NCI-H1105 (cell line): ENCODE measurements around the gene KCTD8.

Experiments used
- DNase-seq: peaks from one replicate; lab custom pipeline; 2025; lab: John Stamatoyannopoulos, UW

Gene KCTD8

DNA sequence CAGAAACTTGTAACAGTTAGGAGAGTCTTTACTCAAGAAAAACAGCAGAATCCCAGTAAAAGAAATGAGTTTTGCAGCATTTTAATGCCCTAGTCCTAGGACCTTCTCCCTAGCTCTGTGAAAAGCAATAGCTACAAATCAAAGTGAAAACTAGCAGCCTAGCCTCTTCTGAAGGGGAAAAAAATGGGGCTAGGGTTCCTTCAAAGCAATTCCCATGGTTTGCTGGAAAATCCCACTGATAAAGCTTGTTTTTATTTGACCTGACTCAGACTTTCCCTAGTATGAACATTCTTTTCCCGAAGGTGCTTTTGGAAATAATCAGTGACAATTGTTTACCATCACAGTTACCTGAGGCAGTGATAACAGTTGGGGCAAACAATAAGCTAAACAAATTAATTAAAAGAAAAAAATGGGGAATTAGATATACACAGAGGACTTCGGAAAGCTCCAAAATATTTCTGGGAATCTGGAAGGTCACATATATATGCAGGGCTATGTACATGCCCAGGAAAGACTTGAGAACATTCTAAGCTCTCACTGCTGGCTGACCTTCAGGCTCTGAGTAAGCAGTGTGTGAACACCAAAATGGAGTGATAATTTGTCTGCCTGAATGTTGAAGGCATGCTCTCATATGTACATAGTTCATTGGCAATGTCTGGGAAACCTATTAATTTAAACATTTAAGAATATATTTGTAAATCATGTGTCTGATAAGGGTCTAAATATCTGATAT lies 285.9 kb downstream of the KCTD8 start:
- no peak for DNase-seq

DNA sequence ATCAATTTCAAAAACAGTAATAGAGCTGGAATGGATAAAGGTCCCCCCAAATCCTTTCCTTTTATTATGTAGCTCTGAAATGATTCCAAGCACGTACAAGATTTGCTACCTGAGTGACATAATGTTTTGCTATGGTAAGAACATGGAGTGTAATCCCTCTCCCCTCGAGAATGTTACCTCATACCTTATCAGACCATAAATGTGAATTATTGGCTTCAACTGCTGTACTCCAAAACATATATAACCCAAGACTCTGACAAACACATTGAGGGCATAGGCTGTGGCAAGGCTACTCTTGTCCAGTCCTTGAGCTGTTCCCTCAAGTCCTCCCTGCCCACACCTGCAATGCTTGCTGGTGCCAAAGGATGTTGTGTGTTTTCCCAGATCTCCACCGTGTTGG lies 286.9 kb downstream of the KCTD8 start:
- no peak for DNase-seq

DNA sequence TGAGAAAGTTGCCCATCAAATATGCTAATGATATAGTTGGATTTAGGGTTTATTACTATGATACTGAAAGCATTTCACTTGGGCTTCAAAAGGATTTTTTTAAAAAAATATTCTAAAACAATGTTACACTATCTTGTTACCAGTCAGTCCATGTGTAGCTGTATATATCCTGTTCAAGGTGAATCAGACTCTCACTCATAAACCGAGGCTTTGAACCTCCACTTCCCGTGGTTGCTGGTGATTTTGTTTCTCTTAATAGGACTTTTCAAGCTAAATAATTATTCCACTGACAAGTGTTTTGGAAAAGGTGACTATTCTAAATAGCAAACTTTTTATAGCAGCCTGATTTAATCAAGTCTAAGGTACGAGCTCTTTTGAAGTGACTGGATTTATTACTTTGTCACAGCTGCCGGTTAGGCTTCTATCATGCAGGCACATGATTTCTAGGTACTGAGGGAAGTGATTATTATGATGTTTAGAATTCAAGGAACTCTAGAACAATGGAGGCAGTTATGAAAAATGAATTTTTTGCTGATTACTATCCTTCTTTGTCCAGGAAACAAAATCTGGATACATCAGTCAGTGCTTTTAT lies 287.7 kb downstream of the KCTD8 start:
- no peak for DNase-seq

DNA sequence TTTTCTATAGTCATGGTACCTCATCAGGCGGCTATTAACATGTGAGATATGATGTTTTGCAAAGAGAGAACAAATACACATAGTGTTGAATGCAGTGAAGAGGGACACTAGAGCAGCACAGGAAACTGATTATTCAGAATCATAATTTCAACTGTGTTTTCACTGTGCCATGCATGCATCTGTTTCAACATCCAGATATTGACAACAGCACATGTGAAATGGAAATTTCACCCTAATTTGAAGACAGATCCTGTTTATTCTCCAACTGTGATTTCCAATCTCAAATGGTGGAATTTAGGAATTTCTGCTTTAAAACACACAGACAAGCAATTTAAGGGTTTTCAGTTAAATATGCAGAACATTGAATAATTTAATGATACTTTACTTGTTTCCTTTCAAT lies 288.6 kb downstream of the KCTD8 start:
- DNase-seq: no peak

DNA sequence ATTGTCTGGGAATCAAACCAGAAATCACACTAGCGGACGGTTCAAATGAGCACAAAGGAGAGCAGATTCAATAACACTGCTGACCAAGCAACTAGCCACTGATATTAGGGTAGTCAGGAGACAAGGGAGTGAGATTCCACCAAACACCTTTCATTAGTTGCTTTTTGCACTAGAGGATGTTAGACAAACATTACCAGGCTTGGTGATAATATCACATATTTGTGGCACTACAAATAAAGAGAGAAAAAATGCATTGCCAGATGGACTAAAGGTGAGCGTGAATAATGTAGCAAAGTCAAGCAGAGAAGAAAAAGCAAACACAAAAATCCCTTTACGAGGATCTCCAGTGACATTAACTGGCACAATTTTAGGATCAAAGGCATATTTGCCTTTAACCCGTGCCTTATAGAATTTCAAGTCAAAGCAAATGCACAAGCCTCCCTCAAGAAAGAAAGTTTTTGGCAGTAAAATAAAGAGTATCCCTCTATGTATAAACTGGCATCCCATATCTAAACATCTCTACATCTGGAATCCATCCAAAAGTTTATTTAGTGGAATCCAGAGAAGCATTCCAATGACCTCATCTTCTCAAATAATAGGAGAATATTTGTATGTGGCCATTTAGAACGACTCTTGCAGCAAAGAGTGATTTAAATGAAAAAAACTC lies 290.9 kb downstream of the KCTD8 start:
- DNase-seq: no peak

DNA sequence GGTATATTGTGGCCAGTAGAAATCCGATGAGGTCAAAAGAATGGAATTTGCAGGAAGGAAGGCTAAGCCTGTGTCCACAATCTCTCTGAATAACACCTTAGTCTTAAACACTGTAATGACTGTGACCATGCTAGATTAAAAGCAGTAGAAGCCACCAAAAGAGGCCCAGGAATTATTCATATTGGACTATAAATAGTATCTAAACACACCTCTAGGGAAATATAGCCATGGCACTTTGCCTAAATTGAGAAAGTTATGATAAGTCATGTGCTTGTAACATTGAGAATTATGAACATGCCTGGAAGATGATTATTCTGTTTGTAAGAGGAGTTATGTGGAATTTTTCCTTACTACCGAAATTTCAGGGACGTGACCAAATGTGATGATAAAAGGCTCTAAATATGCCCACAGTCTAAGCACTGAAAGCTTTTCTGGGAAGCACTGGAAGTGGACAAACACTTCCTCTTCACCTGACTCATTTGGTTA lies 298.5 kb downstream of the KCTD8 start:
- DNase-seq: no peak

DNA sequence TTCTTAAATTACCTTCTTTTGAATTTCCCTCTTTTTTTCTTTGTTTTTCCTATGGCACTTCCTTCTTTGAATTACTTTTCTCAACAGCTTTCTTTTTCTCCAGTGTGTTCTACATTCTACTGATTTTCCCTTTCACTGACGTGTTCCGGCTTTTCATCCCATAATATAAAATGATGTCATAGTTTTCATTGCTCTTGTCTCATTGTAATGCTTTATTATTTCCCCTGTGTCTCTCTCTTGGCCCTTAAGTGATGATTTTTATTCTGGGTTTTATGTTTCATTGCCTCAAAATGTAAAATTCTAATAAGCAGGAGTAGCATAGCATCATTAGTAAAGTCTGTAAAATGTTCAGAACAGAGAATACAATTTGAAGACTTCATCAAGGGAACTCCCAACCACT lies 299.3 kb downstream of the KCTD8 start:
- DNase-seq: no peak

DNA sequence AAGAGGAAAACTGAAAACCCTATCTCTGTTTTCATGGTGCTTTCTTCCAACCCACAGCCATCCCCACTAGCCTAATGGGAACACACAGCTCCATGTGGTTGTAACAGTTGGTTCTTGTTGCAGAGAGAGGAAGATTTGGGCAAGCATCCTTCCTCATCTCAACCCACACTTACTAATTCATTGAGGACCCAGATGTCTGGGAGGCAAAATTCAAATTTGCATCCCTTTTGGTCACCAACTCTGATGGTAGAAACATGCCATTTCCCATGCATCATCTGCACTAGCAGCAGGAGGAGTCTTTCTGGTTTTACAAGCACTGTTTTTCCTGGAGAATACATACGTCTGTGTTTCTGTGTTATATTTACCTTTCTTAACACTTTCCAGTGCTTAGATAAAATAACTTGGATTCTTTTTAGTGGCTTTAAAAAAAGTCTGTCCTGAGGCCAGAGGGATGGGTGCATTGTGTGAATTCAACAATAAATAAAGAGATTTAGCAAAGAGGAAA lies 301.0 kb downstream of the KCTD8 start:
- DNase-seq: no peak

DNA sequence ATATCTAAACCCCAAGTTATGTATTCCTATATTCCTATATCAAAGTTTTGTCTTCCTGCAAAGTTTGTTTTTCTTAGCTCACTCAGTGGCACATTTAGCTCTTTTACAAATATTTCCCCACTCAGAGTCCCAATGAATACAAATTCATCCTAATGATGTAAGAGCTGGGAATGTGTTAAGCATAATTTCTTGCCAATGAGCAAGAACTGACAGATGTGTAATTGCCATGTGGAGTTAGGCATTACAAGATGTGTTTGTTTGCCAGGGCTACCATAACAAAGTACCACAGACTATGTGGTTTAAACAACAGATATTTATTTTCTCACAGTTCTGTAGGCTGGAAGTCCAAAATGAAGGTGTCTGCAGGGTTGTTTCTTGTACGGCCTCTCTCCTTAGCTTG lies 302.1 kb downstream of the KCTD8 start:
- no peak for DNase-seq

DNA sequence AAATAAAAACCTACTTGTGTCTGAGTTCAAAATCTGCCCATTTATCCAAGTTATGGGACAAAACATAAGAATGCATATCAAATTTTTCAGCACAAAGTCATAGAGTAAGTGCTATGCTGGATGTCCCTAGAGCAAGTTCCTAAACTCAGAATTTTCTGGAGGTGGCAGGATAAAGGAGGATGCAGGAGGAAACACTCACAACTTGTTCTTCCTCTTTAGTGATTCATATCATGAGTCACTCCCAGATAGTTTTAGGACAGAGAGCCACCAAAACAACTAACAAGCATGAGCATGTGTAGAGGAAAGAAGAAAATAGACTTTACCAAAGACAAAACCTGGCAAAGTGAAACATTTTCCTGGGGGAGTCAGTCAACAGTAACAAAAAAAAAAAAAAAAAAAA lies 302.7 kb downstream of the KCTD8 start:
- no peak for DNase-seq

DNA sequence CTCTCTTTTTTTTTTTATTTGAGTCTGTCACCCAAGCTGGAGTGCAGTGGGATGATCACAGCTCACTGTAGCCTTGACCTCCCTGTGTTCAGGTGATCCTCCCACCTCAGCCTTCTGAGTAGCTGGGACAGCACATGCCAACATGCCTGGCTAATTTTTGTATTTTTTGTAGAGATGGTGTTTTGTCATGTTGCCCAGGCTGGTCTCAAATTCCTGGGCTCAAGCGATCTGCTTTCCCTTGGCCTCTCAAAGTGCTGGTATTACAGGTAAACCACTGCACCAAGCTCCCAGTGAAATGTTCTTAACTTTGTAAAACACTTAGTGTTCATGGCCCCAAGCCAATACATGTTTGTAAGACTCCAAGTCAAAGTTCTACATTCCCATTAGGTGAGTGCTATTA lies 316.1 kb downstream of the KCTD8 start:
- DNase-seq: no peak
